ENCODE measurements around the gene TSPAN14. TPM values are rescaled to one million over a fixed set of nuclear protein-coding genes. Genes with fewer than 3 reads are reported as not detected.

Gene TSPAN14
- total RNA-seq, 1 experiment from 2014 or later = not detected

DNA sequence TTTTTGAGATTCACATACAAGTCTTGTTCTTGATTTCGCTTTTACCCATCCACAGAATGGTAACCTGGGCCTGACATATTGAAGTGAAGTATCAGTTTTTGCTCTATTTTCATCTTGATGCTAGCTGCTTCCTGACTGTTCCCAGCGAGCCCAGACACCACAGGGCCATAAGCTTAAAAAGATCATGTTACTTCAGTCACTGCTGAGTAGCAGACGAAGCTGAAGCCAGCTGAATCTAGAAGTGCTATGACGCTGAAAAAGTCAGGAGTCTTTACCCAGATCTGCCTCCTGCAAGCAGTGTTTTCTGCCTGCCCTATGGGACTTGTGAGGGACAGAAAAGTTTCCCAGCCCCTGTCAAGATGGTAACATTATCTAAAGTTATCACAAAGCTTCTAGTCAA lies 48.5 kb upstream of the TSPAN14 start:
- DNase-seq (no peak), ATAC-seq (no peak)
- H3K9me3 ChIP-seq (ENCODE audit: low read length) = no peaks in the 10 kb centered on the region
- TF ChIP-seq EZH2 (IDR thresholded peaks at IDR 0.05; ENCODE audit: low read length, unreplicated experiment) = no peak
- TF ChIP-seq EZH2phosphoT487 (IDR thresholded peaks at IDR 0.05; ENCODE audit: borderline replicate concordance, low read length) = no peak
- no peak for TF ChIP-seq CTCF (conservative IDR thresholded peaks at IDR 0.05; ENCODE audit: low read depth, low read length)
- no peaks in the 10 kb centered on the region for H4K20me1 ChIP-seq (ENCODE audit: low read length)
- H3K36me3 ChIP-seq (ENCODE audit: low read depth, low read length) = no peaks in the 10 kb centered on the region
- H3K79me2 ChIP-seq (ENCODE audit: low read length) = no peaks in the 10 kb centered on the region
- H3K4me3 ChIP-seq (ENCODE audit: low read length) = no peak overlapping the region
- H3K9me2 ChIP-seq (replicated peaks; ENCODE audit: low read length) = no peaks in the 10 kb centered on the region
- H2AFZ ChIP-seq (ENCODE audit: low read length) = no peak overlapping the region
- CTCF ChIA-PET = no interaction called here
- no TSS peak for BruUV-seq (replicated peaks)
- intact Hi-C loops (cut with micrococcal nuclease) = no loop called here
- H3K4me1 ChIP-seq (ENCODE audit: insufficient read depth, low read length) = no peaks in the 10 kb centered on the region
- H3K27me3 ChIP-seq (ENCODE audit: low read length) = no peaks in the 10 kb centered on the region
- no peak overlapping the region for H3K27ac ChIP-seq (ENCODE audit: low read length)
- no peaks in the 10 kb centered on the region for H3F3A ChIP-seq (ENCODE audit: low read length, unreplicated experiment)
- H3K4me2 ChIP-seq (ENCODE audit: low read length) = no peak overlapping the region
- POLR2A ChIA-PET (ENCODE audit: unreplicated experiment) = no interaction called here
- no peak overlapping the region for H3K9ac ChIP-seq (ENCODE audit: low read length)

GRCh38 chr10:80406204-80406603 lies 47.9 kb upstream of the TSPAN14 start:
- intact Hi-C loops (cut with micrococcal nuclease) = no loop called here
- H3K9me2 ChIP-seq (replicated peaks; ENCODE audit: low read length) = no peaks in the 10 kb centered on the region
- BruUV-seq (replicated peaks) = no TSS peak
- H3K4me1 ChIP-seq (ENCODE audit: insufficient read depth, low read length) = no peaks in the 10 kb centered on the region
- TF ChIP-seq EZH2phosphoT487 (IDR thresholded peaks at IDR 0.05; ENCODE audit: borderline replicate concordance, low read length) = no peak
- no peak for TF ChIP-seq EZH2 (IDR thresholded peaks at IDR 0.05; ENCODE audit: low read length, unreplicated experiment)
- TF ChIP-seq CTCF (conservative IDR thresholded peaks at IDR 0.05; ENCODE audit: low read depth, low read length) = no peak
- H3K4me3 ChIP-seq (ENCODE audit: low read length) = no peak overlapping the region
- ATAC-seq (no peak), DNase-seq (no peak)
- H4K20me1 ChIP-seq (ENCODE audit: low read length) = no peaks in the 10 kb centered on the region
- H3K36me3 ChIP-seq (ENCODE audit: low read depth, low read length) = no peaks in the 10 kb centered on the region
- POLR2A ChIA-PET (ENCODE audit: unreplicated experiment) = no interaction called here
- H2AFZ ChIP-seq (ENCODE audit: low read length) = no peak overlapping the region
- H3K79me2 ChIP-seq (ENCODE audit: low read length) = no peaks in the 10 kb centered on the region
- H3K9ac ChIP-seq (ENCODE audit: low read length) = no peak overlapping the region
- no peaks in the 10 kb centered on the region for H3F3A ChIP-seq (ENCODE audit: low read length, unreplicated experiment)
- H3K4me2 ChIP-seq (ENCODE audit: low read length) = no peak overlapping the region
- H3K9me3 ChIP-seq (ENCODE audit: low read length) = no peaks in the 10 kb centered on the region
- CTCF ChIA-PET = no interaction called here
- H3K27ac ChIP-seq (ENCODE audit: low read length) = no peak overlapping the region
- H3K27me3 ChIP-seq (ENCODE audit: low read length) = no peaks in the 10 kb centered on the region

DNA sequence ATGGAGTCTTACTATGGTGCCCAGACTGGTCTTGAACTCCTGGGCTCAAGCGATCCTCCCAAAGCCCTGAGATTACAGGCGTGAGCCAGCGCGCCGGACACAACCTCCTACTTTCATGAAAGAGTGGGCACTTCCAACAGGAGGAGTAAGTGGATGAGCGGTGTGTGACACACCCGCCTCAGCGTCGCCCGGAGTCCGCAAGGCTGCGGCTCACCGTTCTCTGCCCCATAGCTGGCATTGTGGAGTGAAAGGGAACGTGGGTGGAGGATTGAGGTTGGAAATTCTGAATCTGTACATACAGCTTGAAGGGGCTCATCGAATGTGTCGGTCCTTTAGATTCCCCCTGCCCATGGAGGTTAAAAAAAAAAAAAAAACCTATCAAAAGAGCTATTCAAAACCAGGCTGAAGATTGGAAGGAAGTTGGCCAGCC lies 46.3 kb upstream of the TSPAN14 start:
- TF ChIP-seq CTCF (conservative IDR thresholded peaks at IDR 0.05; ENCODE audit: low read depth, low read length) (no peak), EZH2 (IDR thresholded peaks at IDR 0.05; ENCODE audit: low read length, unreplicated experiment) (no peak), EZH2phosphoT487 (IDR thresholded peaks at IDR 0.05; ENCODE audit: borderline replicate concordance, low read length) (no peak)
- Histone ChIP-seq H2AFZ (ENCODE audit: low read length) (no peak overlapping the region), H4K20me1 (ENCODE audit: low read length) (no peaks in the 10 kb centered on the region), H3K79me2 (ENCODE audit: low read length) (no peaks in the 10 kb centered on the region), H3K4me2 (ENCODE audit: low read length) (no peak overlapping the region), H3K27ac (ENCODE audit: low read length) (no peak overlapping the region), H3K9ac (ENCODE audit: low read length) (no peak overlapping the region), H3K4me3 (ENCODE audit: low read length) (no peak overlapping the region), H3K9me3 (ENCODE audit: low read length) (no peaks in the 10 kb centered on the region), H3K9me2 (replicated peaks; ENCODE audit: low read length) (no peaks in the 10 kb centered on the region), H3K4me1 (ENCODE audit: insufficient read depth, low read length) (no peaks in the 10 kb centered on the region), H3K36me3 (ENCODE audit: low read depth, low read length) (no peaks in the 10 kb centered on the region), H3F3A (ENCODE audit: low read length, unreplicated experiment) (no peaks in the 10 kb centered on the region), H3K27me3 (ENCODE audit: low read length) (no peaks in the 10 kb centered on the region)
- ATAC-seq (no peak), DNase-seq (no peak)
- ChIA-PET CTCF (no interaction called here), POLR2A (ENCODE audit: unreplicated experiment) (no interaction called here)
- BruUV-seq (replicated peaks) = no TSS peak
- intact Hi-C loops (cut with micrococcal nuclease) = no loop called here

Measured in PC-3 (cell line).